Skeletal muscle satellite cell (primary cell): ENCODE measurements around the gene PCDHGB3.
A peak's percentile ranks its signal among the peaks of the same experiment; 100 is the strongest.
"Not testable (repeated sequence)": the region's sequence is repeated elsewhere in the genome, so short reads cannot be mapped to it uniquely, and the experiment has no call there.

Experiments used
- H3K27me3 ChIP-seq: 2 replicates; pipeline ENCODE4 v1.7.0; 2013; ENCODE audit warnings: low read length; ENCODE audit not compliant: control insufficient read depth, insufficient read depth
- H3K36me3 ChIP-seq: 2 replicates; pipeline ENCODE4 v1.7.0; 2013; ENCODE audit warnings: mild to moderate bottlenecking, control low read depth, low read length; ENCODE audit not compliant: insufficient read depth
- H3K4me1 ChIP-seq: 2 replicates; pipeline ENCODE4 v1.7.0; 2013; ENCODE audit warnings: low read length; ENCODE audit not compliant: control insufficient read depth, insufficient read depth
- H3K4me2 ChIP-seq: 2 replicates; pipeline ENCODE4 v1.7.0; 2013; ENCODE audit warnings: mild to moderate bottlenecking, low read length
- H3K4me3 ChIP-seq: 2 replicates; pipeline ENCODE4 v1.7.0; 2013; ENCODE audit warnings: low read length
- H3K9ac ChIP-seq: 2 replicates; pipeline ENCODE4 v1.7.0; 2013; ENCODE audit warnings: mild to moderate bottlenecking, low read depth, low read length, moderate library complexity
- H3K9me3 ChIP-seq: replicated peaks from 2 replicates; pipeline ENCODE4 v1.7.0; 2013; ENCODE audit warnings: mild to moderate bottlenecking, control low read depth, low read length

Gene PCDHGB3

DNA sequence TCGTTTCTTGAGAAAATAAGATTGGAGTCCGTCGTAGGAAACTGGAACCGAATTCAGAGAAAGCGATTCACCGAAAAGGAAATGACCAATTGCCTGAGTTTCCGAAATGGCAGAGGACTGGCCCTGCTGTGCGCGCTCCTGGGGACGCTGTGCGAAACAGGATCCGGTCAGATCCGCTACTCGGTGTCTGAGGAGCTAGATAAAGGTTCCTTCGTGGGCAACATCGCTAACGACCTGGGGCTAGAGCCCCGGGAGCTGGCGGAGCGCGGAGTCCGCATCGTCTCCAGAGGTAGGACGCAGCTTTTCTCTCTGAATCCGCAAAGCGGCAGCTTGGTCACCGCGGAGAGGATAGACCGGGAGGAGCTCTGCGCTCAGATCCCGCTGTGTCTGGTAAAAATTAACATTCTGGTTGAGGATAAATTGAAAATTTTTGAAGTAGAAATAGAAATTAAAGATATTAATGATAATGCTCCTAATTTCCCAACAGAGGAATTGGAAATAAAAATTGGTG, 26.0 kb upstream of the PCDHGB3 start:
- Histone ChIP-seq H3K9me3 (peaks cover 25% of the 10 kb centered on the region), H3K27me3 (no peaks in the 10 kb centered on the region), H3K36me3 (no peaks in the 10 kb centered on the region), H3K4me1 (no peaks in the 10 kb centered on the region), H3K4me3 (peak overlapping the region; percentile 65), H3K4me2 (peak overlapping the region; percentile 63), H3K9ac (peak overlapping the region; percentile 44)

DNA sequence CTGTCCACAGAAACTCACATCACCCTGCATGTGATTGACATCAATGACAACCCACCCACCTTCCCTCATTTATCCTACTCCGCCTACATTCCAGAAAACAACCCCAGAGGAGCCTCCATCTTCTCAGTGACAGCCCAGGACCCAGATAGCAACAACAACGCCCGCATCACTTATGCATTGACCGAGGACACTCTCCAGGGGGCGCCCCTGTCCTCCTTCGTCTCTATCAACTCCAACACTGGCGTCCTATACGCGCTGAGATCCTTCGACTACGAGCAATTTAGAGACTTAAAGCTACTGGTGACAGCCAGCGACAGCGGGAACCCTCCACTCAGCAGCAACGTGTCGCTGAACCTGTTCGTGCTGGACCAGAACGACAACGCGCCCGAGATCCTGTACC, 24.7 kb upstream of the PCDHGB3 start:
- Histone ChIP-seq H3K4me3 (no peak overlapping the region), H3K36me3 (no peaks in the 10 kb centered on the region), H3K9ac (no peak overlapping the region), H3K4me1 (no peaks in the 10 kb centered on the region), H3K27me3 (no peaks in the 10 kb centered on the region), H3K9me3 (peaks cover 22% of the 10 kb centered on the region), H3K4me2 (no peak overlapping the region)

DNA sequence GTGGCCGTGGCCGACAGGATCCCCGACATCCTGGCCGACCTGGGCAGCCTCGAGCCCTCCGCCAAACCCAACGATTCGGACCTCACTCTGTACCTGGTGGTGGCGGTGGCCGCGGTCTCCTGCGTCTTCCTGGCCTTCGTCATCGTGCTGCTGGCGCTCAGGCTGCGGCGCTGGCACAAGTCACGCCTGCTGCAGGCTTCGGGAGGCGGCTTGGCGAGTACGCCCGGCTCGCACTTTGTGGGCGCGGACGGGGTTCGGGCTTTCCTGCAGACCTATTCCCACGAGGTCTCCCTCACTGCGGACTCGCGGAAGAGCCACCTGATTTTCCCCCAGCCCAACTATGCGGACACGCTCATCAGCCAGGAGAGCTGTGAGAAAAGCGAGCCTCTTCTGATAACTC, 24.0 kb upstream of the PCDHGB3 start:
- H3K27me3 ChIP-seq, H3K4me2 ChIP-seq, H3K36me3 ChIP-seq, H3K4me3 ChIP-seq, H3K4me1 ChIP-seq, H3K9ac ChIP-seq: not testable (repeated sequence)
- peaks cover 27% of the 10 kb centered on the region for H3K9me3 ChIP-seq

DNA sequence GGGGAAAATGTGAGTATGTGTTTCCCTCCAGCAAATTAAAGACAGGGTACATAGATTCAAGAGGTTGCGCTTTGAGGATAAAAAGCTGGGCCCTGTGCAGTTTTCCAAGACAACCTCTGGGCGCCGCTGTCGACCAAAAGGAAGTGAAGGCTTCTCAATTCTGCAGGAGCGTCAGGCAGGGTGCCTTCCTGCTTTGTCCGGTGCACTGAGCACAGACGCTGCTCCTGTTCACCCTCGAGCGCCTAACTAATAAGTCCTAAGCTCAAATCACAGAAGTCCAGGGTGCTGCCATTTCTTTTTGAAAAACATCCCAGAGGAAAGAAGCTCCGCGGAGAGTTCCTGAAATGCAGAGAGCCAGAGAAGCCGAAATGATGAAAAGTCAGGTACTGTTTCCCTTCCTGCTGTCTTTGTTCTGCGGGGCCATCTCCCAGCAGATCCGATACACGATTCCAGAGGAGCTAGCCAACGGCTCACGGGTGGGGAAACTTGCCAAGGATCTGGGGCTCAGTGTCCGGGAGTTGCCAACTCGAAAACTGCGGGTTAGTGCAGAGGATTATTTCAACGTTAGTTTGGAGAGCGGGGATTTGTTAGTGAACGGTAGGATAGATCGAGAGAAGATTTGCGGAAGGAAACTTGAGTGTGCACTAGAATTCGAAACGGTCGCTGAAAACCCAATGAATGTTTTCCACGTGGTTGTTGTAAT, 20.0 kb upstream of the PCDHGB3 start, which contains the start of gene PCDHGB1:
Gene PCDHGB1, plus strand, starts transcription at position 183 of the 703 bp plus-strand sequence. Its CDS starts 162 bp downstream, at position 345.
- Histone ChIP-seq H3K4me2 (peak within 1 kb of the TSS; percentile 84), H3K9ac (peak within 1 kb of the TSS; percentile 5), H3K27me3 (no peaks in the 10 kb centered on the region), H3K36me3 (no peaks in the 10 kb centered on the region), H3K4me3 (peak within 1 kb of the TSS; percentile 66), H3K4me1 (no peaks in the 10 kb centered on the region), H3K9me3 (peaks cover 13% of the 10 kb centered on the region)

DNA sequence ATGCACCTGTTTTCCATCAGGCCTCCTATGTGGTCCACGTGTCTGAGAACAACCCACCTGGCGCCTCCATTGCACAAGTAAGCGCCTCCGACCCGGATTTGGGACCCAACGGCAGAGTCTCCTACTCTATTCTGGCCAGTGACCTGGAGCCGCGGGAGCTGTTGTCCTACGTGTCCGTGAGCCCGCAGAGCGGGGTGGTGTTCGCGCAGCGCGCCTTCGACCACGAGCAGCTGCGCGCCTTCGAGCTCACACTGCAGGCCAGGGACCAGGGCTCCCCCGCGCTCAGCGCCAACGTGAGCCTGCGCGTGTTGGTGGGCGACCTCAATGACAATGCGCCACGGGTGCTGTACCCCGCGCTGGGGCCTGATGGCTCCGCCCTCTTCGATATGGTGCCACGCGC, 18.5 kb upstream of the PCDHGB3 start:
- H3K36me3 ChIP-seq, result no peaks in the 10 kb centered on the region
- H3K9me3 ChIP-seq, result peaks cover 9% of the 10 kb centered on the region
- no peaks in the 10 kb centered on the region for H3K27me3 ChIP-seq
- H3K9ac ChIP-seq, result no peak overlapping the region
- H3K4me1 ChIP-seq, result no peaks in the 10 kb centered on the region
- no peak overlapping the region for H3K4me3 ChIP-seq
- H3K4me2 ChIP-seq, result no peak overlapping the region

DNA sequence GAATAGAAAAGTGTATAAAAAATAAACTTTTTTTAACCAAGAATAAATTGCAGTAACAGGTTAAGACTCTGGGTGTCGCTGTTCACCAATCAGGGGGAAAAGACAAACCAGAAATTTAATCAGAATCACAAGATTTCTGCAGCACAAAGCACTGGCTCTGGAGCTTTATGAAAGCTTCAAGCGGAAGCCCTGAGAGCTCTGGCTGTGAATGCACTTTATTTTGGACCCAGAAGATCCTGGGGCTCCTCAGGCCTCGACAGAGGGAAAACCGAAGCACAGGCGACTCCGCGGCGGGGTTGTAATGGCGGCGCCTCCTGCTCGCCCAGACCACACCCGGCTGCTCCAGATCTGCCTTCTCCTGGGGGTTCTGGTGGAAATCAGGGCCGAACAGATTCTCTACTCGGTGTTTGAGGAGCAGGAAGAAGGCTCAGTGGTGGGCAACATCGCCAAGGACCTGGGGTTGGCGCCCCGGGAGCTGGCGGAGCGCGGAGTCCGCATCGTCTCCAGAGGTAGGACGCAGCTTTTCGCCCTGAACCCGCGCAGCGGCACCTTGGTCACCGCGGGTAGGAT, 15.1 kb upstream of the PCDHGB3 start, which contains the start of gene PCDHGA4:
Gene PCDHGA4, plus strand, starts transcription at position 122 of the 570 bp plus-strand sequence. Its CDS starts 87 bp downstream, at position 209.
- Histone ChIP-seq H3K4me2 (peak within 1 kb of the TSS; percentile 59), H3K4me1 (no peaks in the 10 kb centered on the region), H3K27me3 (no peaks in the 10 kb centered on the region), H3K4me3 (peak within 1 kb of the TSS; percentile 62), H3K36me3 (no peaks in the 10 kb centered on the region), H3K9me3 (peaks cover 10% of the 10 kb centered on the region), H3K9ac (peak within 1 kb of the TSS; percentile 56)

DNA sequence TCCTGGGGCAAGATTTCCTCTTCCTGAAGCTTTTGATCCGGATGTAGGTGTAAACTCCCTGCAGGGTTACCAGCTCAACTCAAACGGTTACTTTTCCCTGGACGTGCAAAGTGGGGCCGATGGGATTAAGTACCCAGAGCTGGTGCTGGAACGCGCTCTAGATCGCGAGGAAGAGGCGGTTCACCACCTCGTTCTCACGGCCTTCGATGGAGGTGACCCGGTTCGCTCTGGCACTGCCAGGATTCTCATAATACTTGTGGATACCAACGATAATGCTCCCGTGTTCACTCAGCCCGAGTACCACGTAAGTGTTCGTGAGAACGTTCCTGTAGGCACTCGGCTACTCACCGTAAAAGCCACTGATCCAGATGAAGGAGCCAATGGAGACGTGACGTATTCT, 14.4 kb upstream of the PCDHGB3 start:
- H3K9me3 ChIP-seq, result peaks cover 16% of the 10 kb centered on the region
- H3K4me2 ChIP-seq, result peak overlapping the region; percentile 59
- H3K36me3 ChIP-seq, result no peaks in the 10 kb centered on the region
- H3K4me1 ChIP-seq, result no peaks in the 10 kb centered on the region
- no peaks in the 10 kb centered on the region for H3K27me3 ChIP-seq
- no peak overlapping the region for H3K9ac ChIP-seq
- peak overlapping the region; percentile 62 for H3K4me3 ChIP-seq

DNA sequence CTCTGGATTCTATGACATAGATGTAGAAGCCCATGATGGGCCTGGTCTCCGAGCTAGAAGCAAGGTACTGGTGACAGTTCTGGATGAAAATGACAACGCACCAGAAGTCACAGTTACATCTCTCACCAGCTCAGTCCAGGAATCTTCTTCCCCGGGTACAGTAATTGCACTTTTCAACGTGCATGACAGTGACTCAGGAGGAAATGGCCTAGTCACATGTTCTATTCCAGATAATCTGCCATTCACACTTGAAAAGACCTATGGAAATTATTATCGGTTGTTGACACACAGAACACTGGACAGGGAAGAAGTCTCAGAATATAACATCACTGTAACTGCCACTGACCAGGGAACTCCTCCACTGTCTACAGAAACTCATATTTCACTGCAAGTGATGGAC, 13.9 kb upstream of the PCDHGB3 start:
- no peaks in the 10 kb centered on the region for H3K36me3 ChIP-seq
- H3K9ac ChIP-seq, result no peak overlapping the region
- no peak overlapping the region for H3K4me2 ChIP-seq
- H3K4me1 ChIP-seq, result no peaks in the 10 kb centered on the region
- no peaks in the 10 kb centered on the region for H3K27me3 ChIP-seq
- peaks cover 17% of the 10 kb centered on the region for H3K9me3 ChIP-seq
- no peak overlapping the region for H3K4me3 ChIP-seq

DNA sequence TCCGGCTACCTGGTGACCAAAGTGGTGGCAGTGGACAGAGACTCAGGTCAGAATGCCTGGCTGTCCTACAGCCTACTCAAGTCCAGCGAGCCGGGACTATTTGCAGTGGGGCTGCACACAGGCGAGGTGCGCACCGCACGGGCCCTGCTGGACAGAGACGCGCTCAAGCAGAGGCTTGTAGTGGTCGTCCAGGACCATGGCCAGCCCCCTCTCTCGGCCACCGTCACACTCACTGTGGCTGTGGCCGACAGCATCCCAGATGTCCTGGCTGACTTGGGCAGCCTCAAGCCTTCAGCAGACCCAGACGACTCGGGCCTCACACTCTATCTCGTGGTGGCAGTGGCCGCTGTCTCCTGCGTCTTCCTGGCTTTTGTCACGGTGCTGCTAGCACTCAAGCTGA, 13.1 kb upstream of the PCDHGB3 start:
- H3K9ac ChIP-seq, result no peak overlapping the region
- H3K4me3 ChIP-seq, result no peak overlapping the region
- peaks cover 17% of the 10 kb centered on the region for H3K9me3 ChIP-seq
- H3K4me1 ChIP-seq, result no peaks in the 10 kb centered on the region
- no peaks in the 10 kb centered on the region for H3K36me3 ChIP-seq
- no peak overlapping the region for H3K4me2 ChIP-seq
- no peaks in the 10 kb centered on the region for H3K27me3 ChIP-seq

DNA sequence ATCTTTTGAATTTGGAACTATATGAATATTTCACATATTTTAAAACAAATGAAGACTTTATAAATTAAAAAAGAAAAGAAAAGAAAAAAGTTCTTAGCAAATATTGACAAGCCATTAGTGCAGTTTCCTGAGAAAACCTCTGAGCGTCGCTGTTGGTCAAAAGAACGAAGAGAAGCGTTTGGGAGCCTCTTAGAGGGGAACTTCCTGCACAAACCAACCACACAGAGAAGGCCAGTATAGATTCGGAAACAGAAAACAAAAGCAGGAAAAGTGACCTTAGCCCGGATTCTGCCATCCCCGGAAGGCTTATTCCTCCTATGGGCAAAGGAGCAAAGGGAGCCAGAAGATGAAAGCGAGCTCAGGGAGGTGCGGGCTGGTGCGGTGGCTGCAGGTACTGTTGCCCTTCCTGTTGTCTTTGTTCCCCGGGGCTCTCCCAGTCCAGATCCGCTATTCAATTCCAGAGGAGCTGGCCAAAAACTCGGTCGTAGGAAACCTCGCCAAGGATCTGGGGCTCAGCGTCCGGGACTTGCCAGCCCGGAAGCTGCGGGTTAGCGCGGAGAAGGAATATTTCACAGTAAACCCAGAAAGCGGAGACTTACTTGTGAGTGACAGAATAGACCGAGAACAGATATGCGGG, 10.1 kb upstream of the PCDHGB3 start, which contains the start of gene PCDHGB2:
Gene PCDHGB2, plus strand, starts transcription at position 205 of the 637 bp plus-strand sequence. Its CDS starts 142 bp downstream, at position 347.
- H3K4me2 ChIP-seq, result peak within 1 kb of the TSS; percentile 63
- peaks cover 21% of the 10 kb centered on the region for H3K9me3 ChIP-seq
- H3K9ac ChIP-seq, result peak within 1 kb of the TSS; percentile 39

DNA sequence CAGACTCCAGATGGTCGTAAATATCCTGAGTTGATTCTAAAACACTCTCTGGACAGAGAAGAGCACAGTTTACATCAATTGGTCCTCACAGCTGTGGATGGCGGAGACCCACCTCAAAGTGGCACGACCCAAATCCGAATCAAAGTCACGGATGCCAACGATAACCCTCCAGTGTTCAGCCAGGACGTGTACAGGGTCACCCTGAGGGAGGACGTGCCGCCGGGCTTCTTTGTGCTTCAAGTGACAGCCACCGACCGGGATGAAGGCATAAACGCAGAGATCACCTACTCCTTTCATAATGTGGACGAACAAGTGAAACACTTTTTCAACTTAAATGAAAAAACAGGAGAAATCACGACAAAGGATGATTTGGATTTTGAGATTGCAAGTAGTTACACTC, 9.4 kb upstream of the PCDHGB3 start:
- H3K9me3 ChIP-seq, result peaks cover 28% of the 10 kb centered on the region
- peak overlapping the region; percentile 68 for H3K4me3 ChIP-seq
- H3K36me3 ChIP-seq, result no peaks in the 10 kb centered on the region
- H3K9ac ChIP-seq, result no peak overlapping the region
- H3K4me2 ChIP-seq, result no peak overlapping the region
- H3K4me1 ChIP-seq, result no peaks in the 10 kb centered on the region
- peaks cover 4% of the 10 kb centered on the region for H3K27me3 ChIP-seq

More for the DNA sequence above, 10.1 kb upstream of the PCDHGB3 start, which contains the start of gene PCDHGB2:
- Histone ChIP-seq H3K36me3 (no peaks in the 10 kb centered on the region), H3K27me3 (peaks cover 4% of the 10 kb centered on the region), H3K4me3 (peak within 1 kb of the TSS; percentile 68), H3K4me1 (no peaks in the 10 kb centered on the region)
